IPS-20b (cell line): ENCODE data around the gene PTPRD.

Experiments
- H3K27ac ChIP-seq: one replicate; pipeline ENCODE4 v1.5.1; 2013; ENCODE audit warnings: low read length
- H3K27me3 ChIP-seq: 2 replicates; pipeline ENCODE4 v1.6.1; 2013; ENCODE audit warnings: mild to moderate bottlenecking, low read length, inconsistent platforms; ENCODE audit not compliant: insufficient read depth
- H3K36me3 ChIP-seq: 2 replicates; pipeline ENCODE4 v1.6.1; 2013; ENCODE audit warnings: low read depth, mild to moderate bottlenecking, inconsistent platforms, low read length, moderate library complexity; ENCODE audit not compliant: insufficient read depth
- H3K4me1 ChIP-seq: 2 replicates; pipeline ENCODE4 v1.6.1; 2013; ENCODE audit warnings: mild to moderate bottlenecking, control low read depth, inconsistent platforms, low read length, moderate library complexity; ENCODE audit not compliant: insufficient read depth
- H3K4me3 ChIP-seq: 2 replicates; pipeline ENCODE4 v1.5.1; 2013; ENCODE audit warnings: mild to moderate bottlenecking, low read length, inconsistent platforms
- H3K9ac ChIP-seq: 2 replicates; pipeline ENCODE4 v1.6.1; 2013; ENCODE audit warnings: low read depth, mild to moderate bottlenecking, inconsistent platforms, low read length, moderate library complexity
- H3K9me3 ChIP-seq: 2 replicates; pipeline ENCODE4 v1.6.1; 2013; ENCODE audit warnings: mild to moderate bottlenecking, low read depth, low read length, inconsistent platforms; ENCODE audit not compliant: insufficient read depth

PTPRD gene

GRCh38 chr9:9719373-9720112 lies 893.3 kb downstream of the PTPRD start:
- Histone ChIP-seq H3K4me1 (no peaks in the 10 kb centered on the region), H3K9ac (no peak overlapping the region), H3K9me3 (peaks cover 15% of the 10 kb centered on the region), H3K27me3 (no peaks in the 10 kb centered on the region), H3K4me3 (no peak overlapping the region), H3K36me3 (no peaks in the 10 kb centered on the region), H3K27ac (no peak overlapping the region)

- no peak overlapping the region for H3K4me3 ChIP-seq
- H3K9me3 ChIP-seq = peaks cover 15% of the 10 kb centered on the region
- H3K27me3 ChIP-seq = no peaks in the 10 kb centered on the region
- H3K4me1 ChIP-seq = no peaks in the 10 kb centered on the region
- H3K9ac ChIP-seq = no peak overlapping the region
- no peaks in the 10 kb centered on the region for H3K36me3 ChIP-seq
- H3K27ac ChIP-seq = no peak overlapping the region
These were observed 894.1 kb downstream of the PTPRD start for GRCh38 chr9:9718691-9719090.

- Histone ChIP-seq H3K4me1 (no peaks in the 10 kb centered on the region), H3K4me3 (no peak overlapping the region), H3K27me3 (no peaks in the 10 kb centered on the region), H3K9ac (no peak overlapping the region), H3K36me3 (no peaks in the 10 kb centered on the region), H3K27ac (no peak overlapping the region), H3K9me3 (no peaks in the 10 kb centered on the region)
These were observed 933.4 kb downstream of the PTPRD start for GRCh38 chr9:9679433-9679832.

- no peaks in the 10 kb centered on the region for H3K36me3 ChIP-seq
- H3K27me3 ChIP-seq = no peaks in the 10 kb centered on the region
- no peak overlapping the region for H3K27ac ChIP-seq
- H3K4me1 ChIP-seq = no peaks in the 10 kb centered on the region
- H3K9ac ChIP-seq = no peak overlapping the region
- H3K4me3 ChIP-seq = no peak overlapping the region
- H3K9me3 ChIP-seq = no peaks in the 10 kb centered on the region
These were observed 938.3 kb downstream of the PTPRD start for GRCh38 chr9:9674461-9674860.

- no peaks in the 10 kb centered on the region for H3K36me3 ChIP-seq
- H3K9ac ChIP-seq = no peak overlapping the region
- no peaks in the 10 kb centered on the region for H3K4me1 ChIP-seq
- no peaks in the 10 kb centered on the region for H3K27me3 ChIP-seq
- H3K9me3 ChIP-seq = no peaks in the 10 kb centered on the region
- no peak overlapping the region for H3K27ac ChIP-seq
- no peak overlapping the region for H3K4me3 ChIP-seq
These were observed 942.3 kb downstream of the PTPRD start for GRCh38 chr9:9670454-9670853.

GRCh38 chr9:9645006-9645405 lies 967.8 kb downstream of the PTPRD start:
- Histone ChIP-seq H3K27me3 (no peaks in the 10 kb centered on the region), H3K36me3 (no peaks in the 10 kb centered on the region), H3K4me1 (no peaks in the 10 kb centered on the region), H3K9me3 (no peaks in the 10 kb centered on the region), H3K27ac (no peak overlapping the region), H3K4me3 (no peak overlapping the region), H3K9ac (no peak overlapping the region)

- Histone ChIP-seq H3K9ac (no peak overlapping the region), H3K27me3 (no peaks in the 10 kb centered on the region), H3K9me3 (no peaks in the 10 kb centered on the region), H3K4me1 (peaks cover 3% of the 10 kb centered on the region), H3K4me3 (peak overlapping the region; percentile 18; the same call in 1 of the 2 replicates), H3K36me3 (no peaks in the 10 kb centered on the region), H3K27ac (no peak overlapping the region)
These were observed 981.5 kb downstream of the PTPRD start for GRCh38 chr9:9631284-9631683.

GRCh38 chr9:9625248-9625647 lies 987.6 kb downstream of the PTPRD start:
- H3K4me1 ChIP-seq = no peaks in the 10 kb centered on the region; the same call in 1 of the 2 replicates
- no peak overlapping the region for H3K4me3 ChIP-seq
- H3K27ac ChIP-seq = no peak overlapping the region
- no peaks in the 10 kb centered on the region for H3K27me3 ChIP-seq
- H3K36me3 ChIP-seq = no peaks in the 10 kb centered on the region
- no peaks in the 10 kb centered on the region for H3K9me3 ChIP-seq
- no peak overlapping the region for H3K9ac ChIP-seq

GRCh38 chr9:9623506-9623905 lies 989.3 kb downstream of the PTPRD start:
- Histone ChIP-seq H3K4me3 (no peak overlapping the region), H3K27me3 (no peaks in the 10 kb centered on the region), H3K27ac (no peak overlapping the region), H3K9me3 (no peaks in the 10 kb centered on the region), H3K36me3 (no peaks in the 10 kb centered on the region), H3K4me1 (no peaks in the 10 kb centered on the region; the same call in 1 of the 2 replicates), H3K9ac (no peak overlapping the region)

- Histone ChIP-seq H3K36me3 (no peaks in the 10 kb centered on the region), H3K4me3 (no peak overlapping the region), H3K27ac (no peak overlapping the region), H3K9me3 (no peaks in the 10 kb centered on the region), H3K4me1 (no peaks in the 10 kb centered on the region; the same call in 1 of the 2 replicates), H3K27me3 (no peaks in the 10 kb centered on the region), H3K9ac (no peak overlapping the region)
These were observed 991.4 kb downstream of the PTPRD start for GRCh38 chr9:9621355-9621940.

- H3K36me3 ChIP-seq = no peaks in the 10 kb centered on the region
- no peaks in the 10 kb centered on the region for H3K27me3 ChIP-seq
- no peak overlapping the region for H3K4me3 ChIP-seq
- H3K27ac ChIP-seq = no peak overlapping the region
- no peaks in the 10 kb centered on the region; the same call in 1 of the 2 replicates for H3K4me1 ChIP-seq
- no peaks in the 10 kb centered on the region for H3K9me3 ChIP-seq
- H3K9ac ChIP-seq = no peak overlapping the region
These were observed 992.1 kb downstream of the PTPRD start for GRCh38 chr9:9620736-9621135.

- H3K27me3 ChIP-seq = no peaks in the 10 kb centered on the region
- H3K9me3 ChIP-seq = no peaks in the 10 kb centered on the region
- H3K36me3 ChIP-seq = no peaks in the 10 kb centered on the region
- no peaks in the 10 kb centered on the region for H3K4me1 ChIP-seq
- no peak overlapping the region for H3K27ac ChIP-seq
- no peak overlapping the region for H3K9ac ChIP-seq
- no peak overlapping the region for H3K4me3 ChIP-seq
These were observed 997.7 kb downstream of the PTPRD start for GRCh38 chr9:9615086-9615485.
